ENCODE measurements around the gene CRCP.

- TF ChIP-seq, protein P1, sequence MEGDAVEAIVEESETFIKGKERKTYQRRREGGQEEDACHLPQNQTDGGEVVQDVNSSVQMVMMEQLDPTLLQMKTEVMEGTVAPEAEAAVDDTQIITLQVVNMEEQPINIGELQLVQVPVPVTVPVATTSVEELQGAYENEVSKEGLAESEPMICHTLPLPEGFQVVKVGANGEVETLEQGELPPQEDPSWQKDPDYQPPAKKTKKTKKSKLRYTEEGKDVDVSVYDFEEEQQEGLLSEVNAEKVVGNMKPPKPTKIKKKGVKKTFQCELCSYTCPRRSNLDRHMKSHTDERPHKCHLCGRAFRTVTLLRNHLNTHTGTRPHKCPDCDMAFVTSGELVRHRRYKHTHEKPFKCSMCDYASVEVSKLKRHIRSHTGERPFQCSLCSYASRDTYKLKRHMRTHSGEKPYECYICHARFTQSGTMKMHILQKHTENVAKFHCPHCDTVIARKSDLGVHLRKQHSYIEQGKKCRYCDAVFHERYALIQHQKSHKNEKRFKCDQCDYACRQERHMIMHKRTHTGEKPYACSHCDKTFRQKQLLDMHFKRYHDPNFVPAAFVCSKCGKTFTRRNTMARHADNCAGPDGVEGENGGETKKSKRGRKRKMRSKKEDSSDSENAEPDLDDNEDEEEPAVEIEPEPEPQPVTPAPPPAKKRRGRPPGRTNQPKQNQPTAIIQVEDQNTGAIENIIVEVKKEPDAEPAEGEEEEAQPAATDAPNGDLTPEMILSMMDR (IDR thresholded peaks at IDR 0.05), result no peak
- no peak for TF ChIP-seq POLR2A (IDR thresholded peaks at IDR 0.05)
Observed at GRCh38 chr7:66125052-66125694, 10.5 kb downstream of the CRCP start.

All from testis (tissue), 2 donors.